ENCODE data around the gene CSNK1A1. TPM values are rescaled to one million over a fixed set of nuclear protein-coding genes. Genes with fewer than 3 reads are reported as not detected.

CSNK1A1 gene
- total RNA-seq, 1 experiment from 2014 or later: 244 TPM

- no TSS peak for BruUV-seq (replicated peaks)
- Histone ChIP-seq H3K4me1 (ENCODE audit: insufficient read depth, low read length, poor library complexity, severe bottlenecking) (peaks cover 9% of the 10 kb centered on the region), H3K27ac (ENCODE audit: low read depth, low read length, poor library complexity, severe bottlenecking) (no peak overlapping the region), H3K27me3 (replicated peaks; ENCODE audit: insufficient read depth, low read depth, low read length, poor library complexity) (no peaks in the 10 kb centered on the region), H3K36me3 (ENCODE audit: insufficient read depth, low read length, poor library complexity, severe bottlenecking) (no peaks in the 10 kb centered on the region), H3K9me3 (ENCODE audit: low read depth, low read length, poor library complexity, severe bottlenecking) (no peaks in the 10 kb centered on the region), H3K4me3 (ENCODE audit: low read depth, low read length, poor library complexity, severe bottlenecking) (no peak overlapping the region)
- ChIA-PET POLR2A (ENCODE audit: low non-redundant PET) (interaction anchor here (0.7 kb wide), 1 partner anchor 19 kb away, joined by 5 read pairs; no protein-coding TSS in a partner anchor), CTCF (no interaction called here)
- intact Hi-C loops (cut with micrococcal nuclease; ENCODE audit: unreplicated experiment): no loop called here
- no peak for DNase-seq (ENCODE audit: low spot score)
- TF ChIP-seq EZH2 (IDR thresholded peaks at IDR 0.05; ENCODE audit: borderline replicate concordance, low read depth, low read length, poor library complexity, severe bottlenecking) (no peak), CTCF (conservative IDR thresholded peaks at IDR 0.05; ENCODE audit: low read depth, low read length) (no peak)
Measured at GRCh38 chr5:149457393-149457763, 93.9 kb downstream of the CSNK1A1 start.

- Histone ChIP-seq H3K36me3 (ENCODE audit: insufficient read depth, low read length, poor library complexity, severe bottlenecking) (no peaks in the 10 kb centered on the region), H3K27me3 (replicated peaks; ENCODE audit: insufficient read depth, low read depth, low read length, poor library complexity) (no peaks in the 10 kb centered on the region), H3K27ac (ENCODE audit: low read depth, low read length, poor library complexity, severe bottlenecking) (no peak overlapping the region), H3K9me3 (ENCODE audit: low read depth, low read length, poor library complexity, severe bottlenecking) (no peaks in the 10 kb centered on the region), H3K4me1 (ENCODE audit: insufficient read depth, low read length, poor library complexity, severe bottlenecking) (peaks cover 9% of the 10 kb centered on the region), H3K4me3 (ENCODE audit: low read depth, low read length, poor library complexity, severe bottlenecking) (no peak overlapping the region)
- no TSS peak for BruUV-seq (replicated peaks)
- no peak for TF ChIP-seq EZH2 (IDR thresholded peaks at IDR 0.05; ENCODE audit: borderline replicate concordance, low read depth, low read length, poor library complexity, severe bottlenecking)
- no peak for TF ChIP-seq CTCF (conservative IDR thresholded peaks at IDR 0.05; ENCODE audit: low read depth, low read length)
- CTCF ChIA-PET: no interaction called here
- intact Hi-C loops (cut with micrococcal nuclease; ENCODE audit: unreplicated experiment): no loop called here
- POLR2A ChIA-PET (ENCODE audit: low non-redundant PET): no interaction called here
- DNase-seq (ENCODE audit: low spot score): no peak
Measured at GRCh38 chr5:149456597-149457392, 94.4 kb downstream of the CSNK1A1 start.

GRCh38 chr5:149455889-149456409 lies 95.3 kb downstream of the CSNK1A1 start:
- ChIA-PET POLR2A (ENCODE audit: low non-redundant PET) (no interaction called here), CTCF (no interaction called here)
- intact Hi-C loops (cut with micrococcal nuclease; ENCODE audit: unreplicated experiment): no loop called here
- no peak for DNase-seq (ENCODE audit: low spot score)
- no TSS peak for BruUV-seq (replicated peaks)
- no peak for TF ChIP-seq CTCF (conservative IDR thresholded peaks at IDR 0.05; ENCODE audit: low read depth, low read length)
- no peak for TF ChIP-seq EZH2 (IDR thresholded peaks at IDR 0.05; ENCODE audit: borderline replicate concordance, low read depth, low read length, poor library complexity, severe bottlenecking)
- H3K4me1 ChIP-seq (ENCODE audit: insufficient read depth, low read length, poor library complexity, severe bottlenecking): peaks cover 9% of the 10 kb centered on the region
- H3K36me3 ChIP-seq (ENCODE audit: insufficient read depth, low read length, poor library complexity, severe bottlenecking): no peaks in the 10 kb centered on the region
- H3K4me3 ChIP-seq (ENCODE audit: low read depth, low read length, poor library complexity, severe bottlenecking): no peak overlapping the region
- no peaks in the 10 kb centered on the region for H3K9me3 ChIP-seq (ENCODE audit: low read depth, low read length, poor library complexity, severe bottlenecking)
- no peak overlapping the region for H3K27ac ChIP-seq (ENCODE audit: low read depth, low read length, poor library complexity, severe bottlenecking)
- no peaks in the 10 kb centered on the region for H3K27me3 ChIP-seq (replicated peaks; ENCODE audit: insufficient read depth, low read depth, low read length, poor library complexity)

All from A673 (cell line).